DOHH2 (cell line): Measurements from ENCODE around the gene ZNF865.
A peak's percentile ranks its signal among the peaks of the same experiment; 100 is the strongest.

ENCODE experiments used
- H3F3A ChIP-seq: fragments of 200-600 bp; sonication (generic), shearing (Covaris generic); 2 replicates; pipeline ENCODE4 v1.6.0; 2016; ENCODE audit warnings: antibody characterized with exemption, mild to moderate bottlenecking; ENCODE audit not compliant: control insufficient read depth, insufficient read depth
- H3K27ac ChIP-seq: fragments of 200-600 bp; sonication (generic); 2 replicates; pipeline ENCODE4 v1.5.1; 2014; ENCODE audit warnings: low read depth, mild to moderate bottlenecking, low read length, moderate library complexity
- H3K27me3 ChIP-seq: fragments of 200-600 bp; sonication (generic); 2 replicates; pipeline ENCODE4 v1.6.1; 2014; ENCODE audit warnings: mild to moderate bottlenecking, low read length, mixed read lengths; ENCODE audit not compliant: control insufficient read depth
- H3K36me3 ChIP-seq: fragments of 200-600 bp; sonication (generic); 2 replicates; pipeline ENCODE4 v1.6.1; 2014; ENCODE audit warnings: mild to moderate bottlenecking, low read length, moderate library complexity, mixed read lengths; ENCODE audit not compliant: control insufficient read depth
- H3K4me1 ChIP-seq: fragments of 200-600 bp; sonication (generic); 2 replicates; pipeline ENCODE4 v1.6.1; 2014; ENCODE audit warnings: mild to moderate bottlenecking, low read length, mixed read lengths; ENCODE audit not compliant: control insufficient read depth
- H3K4me2 ChIP-seq: fragments of 200-600 bp; sonication (generic); 2 replicates; pipeline ENCODE4 v1.6.0; 2014; ENCODE audit warnings: mild to moderate bottlenecking, low read length, moderate library complexity
- H3K4me3 ChIP-seq: fragments of 200-600 bp; sonication (generic); 2 replicates; pipeline ENCODE4 v1.5.1; 2014; ENCODE audit warnings: mild to moderate bottlenecking, low read length, mixed read lengths
- H3K79me2 ChIP-seq: fragments of 200-600 bp; sonication (generic); 2 replicates; pipeline ENCODE4 v1.6.1; 2014; ENCODE audit warnings: mild to moderate bottlenecking, low read length, mixed read lengths; ENCODE audit not compliant: control insufficient read depth
- H3K9me2 ChIP-seq: fragments of 200-600 bp; sonication (generic); replicated peaks from 2 replicates; pipeline ENCODE4 v1.6.1; 2014; ENCODE audit warnings: mild to moderate bottlenecking, low read length, mixed read lengths; ENCODE audit not compliant: control insufficient read depth
- H3K9me3 ChIP-seq: fragments of 200-600 bp; sonication (generic); 2 replicates; pipeline ENCODE4 v1.6.1; 2014; ENCODE audit warnings: antibody characterized with exemption, low read length, mixed read lengths; ENCODE audit not compliant: control insufficient read depth, insufficient read depth
- H4K20me1 ChIP-seq: fragments of 200-600 bp; sonication (generic); 2 replicates; pipeline ENCODE4 v1.6.0; 2014; ENCODE audit warnings: low read depth, mild to moderate bottlenecking, antibody characterized with exemption, low read length, moderate library complexity; ENCODE audit not compliant: control insufficient read depth, insufficient read depth
- CTCF ChIP-seq: fragments of 200-600 bp; sonication (generic); IDR thresholded peaks from one replicate; pipeline ENCODE4 v1.5.1; 2014; ENCODE audit warnings: antibody characterized with exemption, mild to moderate bottlenecking, low read depth, low read length; ENCODE audit not compliant: poor library complexity, severe bottlenecking
- EZH2phosphoT487 ChIP-seq: fragments of 200-600 bp; sonication (generic); IDR thresholded peaks from 2 replicates; pipeline ENCODE4 v1.6.1; 2017; ENCODE audit warnings: borderline replicate concordance, mild to moderate bottlenecking, antibody characterized with exemption, low read length, moderate library complexity, mixed read lengths

Gene ZNF865

GRCh38 chr19:55656988-55657747 is 51.7 kb downstream of the ZNF865 start:
- peaks cover 28% of the 10 kb centered on the region for H4K20me1 ChIP-seq
- H3F3A ChIP-seq: no peaks in the 10 kb centered on the region
- H3K9me3 ChIP-seq: no peaks in the 10 kb centered on the region
- TF ChIP-seq EZH2phosphoT487: no peak
- TF ChIP-seq CTCF: no peak
- H3K4me1 ChIP-seq: peaks cover 39% of the 10 kb centered on the region
- peaks cover 77% of the 10 kb centered on the region for H3K79me2 ChIP-seq
- peaks cover 83% of the 10 kb centered on the region for H3K36me3 ChIP-seq
- H3K4me3 ChIP-seq: peak overlapping the region; percentile 80
- no peaks in the 10 kb centered on the region for H3K9me2 ChIP-seq
- H3K27me3 ChIP-seq: no peaks in the 10 kb centered on the region
- peak overlapping the region; percentile 85 for H3K4me2 ChIP-seq
- H3K27ac ChIP-seq: peak overlapping the region; percentile 91

- Histone ChIP-seq H3K9me3 (no peaks in the 10 kb centered on the region), H3K27ac (no peak overlapping the region; the same call in 1 of the 2 replicates), H3K4me3 (peak overlapping the region; percentile 80), H3K4me2 (peak overlapping the region; percentile 85), H3K9me2 (no peaks in the 10 kb centered on the region), H3K36me3 (peaks cover 91% of the 10 kb centered on the region), H3K27me3 (no peaks in the 10 kb centered on the region), H3K79me2 (peaks cover 91% of the 10 kb centered on the region), H3F3A (no peaks in the 10 kb centered on the region), H4K20me1 (peaks cover 37% of the 10 kb centered on the region), H3K4me1 (peaks cover 32% of the 10 kb centered on the region)
- TF ChIP-seq CTCF (no peak), EZH2phosphoT487 (no peak)
Observed at GRCh38 chr19:55658846-55659459, 53.5 kb downstream of the ZNF865 start.

GRCh38 chr19:55659822-55660221 is 54.4 kb downstream of the ZNF865 start:
- H3K27ac ChIP-seq: 0 out of 2 replicates have a peak overlapping the region, but pooled peaks have one; percentile 11
- H3K9me2 ChIP-seq: no peaks in the 10 kb centered on the region
- no peaks in the 10 kb centered on the region for H3K9me3 ChIP-seq
- H3K4me3 ChIP-seq: no peak overlapping the region
- peaks cover 100% of the 10 kb centered on the region for H3K79me2 ChIP-seq
- H3K36me3 ChIP-seq: peaks cover 100% of the 10 kb centered on the region
- TF ChIP-seq EZH2phosphoT487 (no peak), CTCF (no peak)
- H3F3A ChIP-seq: no peaks in the 10 kb centered on the region
- peaks cover 32% of the 10 kb centered on the region for H3K4me1 ChIP-seq
- H3K4me2 ChIP-seq: peak overlapping the region; percentile 85; the same call in 1 of the 2 replicates
- H3K27me3 ChIP-seq: no peaks in the 10 kb centered on the region
- peaks cover 39% of the 10 kb centered on the region for H4K20me1 ChIP-seq
